Bronchial epithelial cell (primary cell): Measurements from ENCODE around the gene GAS7. TPM values are rescaled to one million over a fixed set of nuclear protein-coding genes. Genes with fewer than 3 reads are reported as not detected.

ENCODE experiments used
- DNase-seq: peaks from one replicate; pipeline ENCODE4 v3.0.0-alpha.2; 2010; ENCODE audit warnings: low read depth
- FAIRE-seq: peaks from 2 replicates; lab custom pipeline; 2011; peaks lifted over from hg19 to GRCh38; lab: Jason Lieb, UNC
- H3K27me3 ChIP-seq: 2 replicates; pipeline ENCODE4 v1.5.1; 2011; ENCODE audit warnings: low read length; ENCODE audit not compliant: control insufficient read depth, insufficient read depth
- H3K36me3 ChIP-seq: 2 replicates; pipeline ENCODE4 v1.5.1; 2011; ENCODE audit warnings: low read length; ENCODE audit not compliant: control insufficient read depth, insufficient read depth
- H3K4me3 ChIP-seq: 2 replicates; pipeline ENCODE4 v1.5.1; 2011; ENCODE audit warnings: mild to moderate bottlenecking, low read depth, low read length, control low read depth
- total RNA-seq: library from RNA; depleted of rRNA; stranded (reverse); fragments of >200 nt; gene quantifications from 2 replicates; pipeline ENCODE4 v1.2.1, GENCODE V29; 2014
- TF ChIP-seq, protein P1 (sequence below): IDR thresholded peaks from 2 replicates; pipeline ENCODE4 v1.5.1; 2011; ENCODE audit warnings: mild to moderate bottlenecking, moderate library complexity, low read length, control low read depth, inconsistent platforms; ENCODE audit not compliant: insufficient read depth, severe bottlenecking

GAS7 gene
- total RNA-seq, 1 donor from 2014 or later: 1.1 TPM

DNA sequence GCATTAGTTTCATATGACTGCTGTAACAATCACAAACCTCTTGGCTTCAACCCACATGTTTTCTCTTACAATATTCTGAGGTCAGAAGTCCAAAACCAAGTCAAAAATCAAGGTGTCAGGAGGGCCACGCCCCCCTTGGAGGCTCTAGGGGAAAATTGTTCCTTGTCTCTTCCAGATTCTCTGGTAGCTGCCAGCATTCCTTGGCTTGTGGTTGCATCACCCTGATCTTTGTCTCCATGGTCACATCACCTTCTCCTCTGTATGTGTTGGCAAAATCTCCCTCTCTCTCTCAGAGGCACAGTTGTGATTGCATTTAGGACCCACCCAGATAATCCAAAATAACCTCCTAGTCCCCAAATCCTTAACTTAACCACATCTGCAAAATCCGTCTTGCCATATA is 105.8 kb downstream of the GAS7 start:
- FAIRE-seq (no peak), DNase-seq (no peak)
- TF ChIP-seq, protein P1, sequence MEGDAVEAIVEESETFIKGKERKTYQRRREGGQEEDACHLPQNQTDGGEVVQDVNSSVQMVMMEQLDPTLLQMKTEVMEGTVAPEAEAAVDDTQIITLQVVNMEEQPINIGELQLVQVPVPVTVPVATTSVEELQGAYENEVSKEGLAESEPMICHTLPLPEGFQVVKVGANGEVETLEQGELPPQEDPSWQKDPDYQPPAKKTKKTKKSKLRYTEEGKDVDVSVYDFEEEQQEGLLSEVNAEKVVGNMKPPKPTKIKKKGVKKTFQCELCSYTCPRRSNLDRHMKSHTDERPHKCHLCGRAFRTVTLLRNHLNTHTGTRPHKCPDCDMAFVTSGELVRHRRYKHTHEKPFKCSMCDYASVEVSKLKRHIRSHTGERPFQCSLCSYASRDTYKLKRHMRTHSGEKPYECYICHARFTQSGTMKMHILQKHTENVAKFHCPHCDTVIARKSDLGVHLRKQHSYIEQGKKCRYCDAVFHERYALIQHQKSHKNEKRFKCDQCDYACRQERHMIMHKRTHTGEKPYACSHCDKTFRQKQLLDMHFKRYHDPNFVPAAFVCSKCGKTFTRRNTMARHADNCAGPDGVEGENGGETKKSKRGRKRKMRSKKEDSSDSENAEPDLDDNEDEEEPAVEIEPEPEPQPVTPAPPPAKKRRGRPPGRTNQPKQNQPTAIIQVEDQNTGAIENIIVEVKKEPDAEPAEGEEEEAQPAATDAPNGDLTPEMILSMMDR: no peak
- Histone ChIP-seq H3K36me3 (no peaks in the 10 kb centered on the region), H3K27me3 (no peaks in the 10 kb centered on the region), H3K4me3 (no peak overlapping the region)

DNA sequence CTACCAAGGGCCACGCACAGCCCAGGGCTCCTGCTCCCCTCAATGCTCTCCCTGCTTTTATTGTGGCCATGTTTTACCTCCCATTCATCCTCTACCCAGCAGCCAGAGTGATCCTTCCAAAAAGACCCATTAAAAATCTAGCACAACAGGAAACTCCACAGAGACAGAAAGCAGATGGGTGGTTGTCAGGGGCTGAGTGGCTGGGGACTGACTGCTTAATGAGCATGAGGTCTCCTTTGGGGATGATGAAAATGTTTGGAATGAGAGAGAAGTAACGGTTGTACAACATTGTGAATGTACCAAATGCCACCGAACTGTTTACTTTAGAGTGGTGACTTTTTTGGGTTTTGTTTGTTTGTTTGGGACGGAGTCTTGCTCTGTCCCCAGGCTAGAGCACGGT is 107.4 kb downstream of the GAS7 start:
- peak; percentile 32 for FAIRE-seq
- H3K4me3 ChIP-seq: no peak overlapping the region
- H3K27me3 ChIP-seq: no peaks in the 10 kb centered on the region
- H3K36me3 ChIP-seq: no peaks in the 10 kb centered on the region
- TF ChIP-seq, protein P1: no peak
- no peak for DNase-seq

DNA sequence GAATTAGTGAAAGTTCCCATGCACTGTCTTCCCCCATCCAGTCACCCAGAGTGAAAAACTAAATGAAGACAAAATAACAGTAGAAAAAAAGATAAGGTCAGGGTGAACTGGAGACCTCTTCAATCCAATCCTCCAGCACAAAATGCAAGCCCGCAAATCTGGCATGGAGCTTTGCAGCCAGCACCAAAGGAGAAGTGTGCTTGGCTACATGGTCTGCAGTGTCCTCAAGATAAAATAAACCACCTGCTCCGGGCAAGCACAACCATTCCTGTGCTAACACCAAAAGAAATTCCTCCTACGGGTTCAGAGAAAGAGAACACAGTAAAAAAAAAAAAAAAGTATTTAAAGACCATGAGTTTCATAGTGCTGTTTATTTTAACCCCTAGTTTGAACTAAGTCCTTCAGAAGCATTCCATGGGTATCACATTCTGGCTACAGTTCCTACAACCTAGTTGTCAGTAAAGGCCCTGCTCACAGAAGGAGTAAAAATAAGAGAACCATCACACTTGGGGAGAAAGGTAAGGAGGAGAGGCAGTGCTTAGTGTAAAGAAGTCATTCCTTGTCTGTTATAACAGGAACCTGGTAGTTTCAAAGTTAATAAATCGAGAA is 109.1 kb downstream of the GAS7 start:
- H3K27me3 ChIP-seq: no peaks in the 10 kb centered on the region
- TF ChIP-seq, protein P1: no peak
- H3K36me3 ChIP-seq: no peaks in the 10 kb centered on the region
- FAIRE-seq (no peak), DNase-seq (no peak)
- H3K4me3 ChIP-seq: no peak overlapping the region

DNA sequence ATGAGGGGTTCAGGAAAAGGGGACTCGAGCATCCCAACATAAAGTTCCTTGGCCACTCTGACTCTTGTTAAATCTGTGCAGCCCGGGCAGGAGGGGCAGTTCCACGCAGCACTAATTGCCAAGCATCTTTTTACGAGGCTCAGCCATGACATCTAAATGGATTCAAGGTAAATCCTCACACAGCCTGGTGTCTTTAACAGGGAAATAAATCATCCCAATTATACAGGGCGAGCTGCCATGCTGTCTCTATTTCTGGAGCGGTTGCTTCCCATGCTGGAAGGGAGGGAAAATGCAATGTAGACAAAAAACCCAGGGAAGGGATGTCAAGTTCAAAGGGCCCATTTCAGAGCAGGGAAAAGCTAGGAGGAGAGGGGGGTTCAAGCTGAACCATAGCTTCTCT is 110.0 kb downstream of the GAS7 start:
- TF ChIP-seq, protein P1: no peak
- FAIRE-seq: no peak
- Histone ChIP-seq H3K4me3 (no peak overlapping the region), H3K27me3 (no peaks in the 10 kb centered on the region), H3K36me3 (no peaks in the 10 kb centered on the region)
- DNase-seq: no peak

DNA sequence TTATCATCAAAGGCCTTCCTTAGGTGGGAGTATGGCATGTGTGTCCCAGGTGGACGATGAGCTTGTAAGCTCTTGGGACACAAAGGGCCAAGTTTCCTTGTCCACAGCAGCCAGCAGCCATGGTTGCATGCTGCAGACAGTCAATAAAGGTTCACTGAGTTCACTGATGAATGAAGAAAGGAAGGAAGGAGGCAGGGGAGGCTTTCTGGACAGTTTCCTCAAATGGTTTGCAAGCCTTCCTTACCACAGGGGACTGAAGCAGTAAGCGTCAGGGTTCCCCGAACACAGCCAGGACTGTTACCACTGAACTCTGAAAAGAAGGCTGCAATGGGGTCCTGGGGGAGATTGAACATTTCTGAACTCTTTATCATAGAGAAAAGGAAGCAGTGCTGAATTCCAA is 111.1 kb downstream of the GAS7 start:
- Histone ChIP-seq H3K4me3 (no peak overlapping the region), H3K36me3 (no peaks in the 10 kb centered on the region), H3K27me3 (no peaks in the 10 kb centered on the region)
- TF ChIP-seq, protein P1: no peak
- FAIRE-seq (no peak), DNase-seq (no peak)

DNA sequence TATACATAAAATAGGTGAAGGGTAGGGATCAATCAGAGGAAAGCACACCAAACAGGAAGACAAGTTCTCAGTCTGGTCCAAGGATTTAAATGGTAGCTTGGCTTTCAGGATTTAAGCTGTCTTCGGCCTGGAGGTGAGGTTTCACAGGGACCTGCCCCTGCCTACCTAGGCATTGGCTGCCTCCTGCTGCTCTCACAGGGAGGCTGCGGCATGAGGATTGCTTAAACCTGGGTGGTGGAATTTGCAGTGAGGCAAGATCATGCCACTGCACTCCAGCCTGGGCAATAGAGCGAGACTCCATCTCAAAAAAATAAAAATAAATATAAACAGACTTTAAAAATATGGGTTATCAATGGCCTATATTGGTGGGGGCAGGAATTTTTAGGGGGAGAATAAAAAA is 114.5 kb downstream of the GAS7 start:
- FAIRE-seq: no peak
- TF ChIP-seq, protein P1: no peak

More for the DNA sequence above, 114.5 kb downstream of the GAS7 start:
- no peak for DNase-seq
- Histone ChIP-seq H3K4me3 (no peak overlapping the region), H3K36me3 (no peaks in the 10 kb centered on the region), H3K27me3 (no peaks in the 10 kb centered on the region)
